Skeletal muscle tissue (tissue), 4 donors: ENCODE measurements around the gene RXRA. TPM values are rescaled to one million over a fixed set of nuclear protein-coding genes. Genes with fewer than 3 reads are reported as not detected.

ENCODE experiments used
- H3K27ac ChIP-seq: one replicate; pipeline ENCODE4 v1.7.0; 2013; ENCODE audit warnings: mild to moderate bottlenecking, low read depth, low read length, inconsistent platforms
- H3K27me3 ChIP-seq, 3 donors: one replicate each; pipeline ENCODE4 v1.7.0; 2013; ENCODE audit warnings: low read length in 3 of 3; ENCODE audit not compliant: control insufficient read depth in 3 of 3, insufficient read depth in 3 of 3
- H3K36me3 ChIP-seq, 3 donors: one replicate each; pipeline ENCODE4 v1.7.0; 2013; ENCODE audit warnings: low read length in 3 of 3; ENCODE audit not compliant: control insufficient read depth in 3 of 3, insufficient read depth in 3 of 3
- H3K4me1 ChIP-seq, 3 donors: one replicate each; pipeline ENCODE4 v1.7.0; 2013; ENCODE audit warnings: low read length in 3 of 3, mild to moderate bottlenecking in 3 of 3; ENCODE audit not compliant: control insufficient read depth in 3 of 3, insufficient read depth in 3 of 3
- H3K4me3 ChIP-seq, 3 donors: one replicate each; pipeline ENCODE4 v1.7.0; 2013; ENCODE audit warnings: low read length in 3 of 3
- H3K9ac ChIP-seq, 3 donors: one replicate each; pipeline ENCODE4 v1.7.0; 2013; ENCODE audit warnings: low read length in 3 of 3, mild to moderate bottlenecking in 3 of 3, moderate library complexity in 2 of 3, low read depth in 1 of 3
- H3K9me3 ChIP-seq, 3 donors: one replicate each; pipeline ENCODE4 v1.7.0; 2013; ENCODE audit warnings: low read length in 3 of 3; ENCODE audit not compliant: control insufficient read depth in 3 of 3
- total RNA-seq: library from RNA; depleted of rRNA; stranded (reverse); fragments of >200 nt; gene quantifications from one replicate; pipeline ENCODE4 v1.2.3, GENCODE V29; 2014
- donor health status: Osteomylitis.

The RXRA gene
- total RNA-seq, 1 donor from 2014 or later, result 11.5 TPM

- H3K4me1 ChIP-seq, result peaks cover 57 to 63% (median 62%) of the 10 kb centered on the region in 3 donors
- no peaks in the 10 kb centered on the region for H3K9me3 ChIP-seq
- H3K27me3 ChIP-seq, result no peaks in the 10 kb centered on the region
- peaks cover 16 to 34% (median 31%) of the 10 kb centered on the region in 3 donors for H3K36me3 ChIP-seq
- no peak overlapping the region for H3K9ac ChIP-seq
- no peak overlapping the region for H3K27ac ChIP-seq
- H3K4me3 ChIP-seq, result no peak overlapping the region
Measured at GRCh38 chr9:134423749-134424148, 97.5 kb downstream of the RXRA start.

GRCh38 chr9:134424818-134425217 is 98.6 kb downstream of the RXRA start:
- H3K9ac ChIP-seq, result peak overlapping the region in 2 of 3 donors; percentile 40
- peaks cover 47 to 52% (median 52%) of the 10 kb centered on the region in 3 donors for H3K4me1 ChIP-seq
- H3K27ac ChIP-seq, result no peak overlapping the region

GRCh38 chr9:134425401-134425800 is 99.1 kb downstream of the RXRA start:
- H3K9ac ChIP-seq, result no peak overlapping the region
- no peak overlapping the region for H3K4me3 ChIP-seq
- no peaks in the 10 kb centered on the region for H3K27me3 ChIP-seq
- peaks cover 27 to 38% (median 37%) of the 10 kb centered on the region in 3 donors for H3K36me3 ChIP-seq
- H3K9me3 ChIP-seq, result no peaks in the 10 kb centered on the region
- no peak overlapping the region for H3K27ac ChIP-seq
- peaks cover 41 to 50% (median 50%) of the 10 kb centered on the region in 3 donors for H3K4me1 ChIP-seq

More at GRCh38 chr9:134424818-134425217, 98.6 kb downstream of the RXRA start:
- Histone ChIP-seq H3K9me3 (no peaks in the 10 kb centered on the region), H3K4me3 (no peak overlapping the region), H3K27me3 (no peaks in the 10 kb centered on the region), H3K36me3 (peaks cover 24 to 34% (median 33%) of the 10 kb centered on the region in 3 donors)

DNA sequence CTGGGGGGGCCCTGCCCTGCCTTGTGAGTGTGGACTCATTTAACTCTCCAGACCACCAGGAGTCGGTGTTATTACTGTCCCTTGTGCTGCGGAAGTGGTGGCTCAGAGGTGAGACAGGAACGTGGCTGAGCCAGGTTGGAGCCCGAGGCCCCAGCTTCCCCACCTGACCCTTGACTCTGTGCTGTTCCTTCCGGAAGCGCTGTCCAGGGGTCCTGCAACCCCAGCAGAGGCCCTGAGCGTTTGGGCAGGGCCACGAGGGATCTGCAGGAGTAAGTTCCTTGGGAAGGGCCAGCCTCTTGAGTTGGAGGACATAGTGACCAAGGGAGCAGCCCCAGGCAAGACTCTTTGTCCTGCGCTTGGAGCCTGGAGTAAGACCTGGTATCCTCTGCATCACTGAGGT is 99.6 kb downstream of the RXRA start:
- Histone ChIP-seq H3K36me3 (peaks cover 28 to 40% (median 40%) of the 10 kb centered on the region in 3 donors), H3K9ac (no peak overlapping the region), H3K27ac (no peak overlapping the region), H3K27me3 (no peaks in the 10 kb centered on the region), H3K9me3 (no peaks in the 10 kb centered on the region), H3K4me3 (no peak overlapping the region), H3K4me1 (peaks cover 39 to 50% (median 49%) of the 10 kb centered on the region in 3 donors)

- Histone ChIP-seq H3K9ac (no peak overlapping the region), H3K36me3 (peaks cover 27 to 38% (median 37%) of the 10 kb centered on the region in 3 donors), H3K4me1 (peaks cover 38 to 50% (median 49%) of the 10 kb centered on the region in 3 donors), H3K27ac (no peak overlapping the region), H3K4me3 (no peak overlapping the region), H3K27me3 (no peaks in the 10 kb centered on the region), H3K9me3 (no peaks in the 10 kb centered on the region)
Measured at GRCh38 chr9:134426436-134426835, 100.2 kb downstream of the RXRA start.

DNA sequence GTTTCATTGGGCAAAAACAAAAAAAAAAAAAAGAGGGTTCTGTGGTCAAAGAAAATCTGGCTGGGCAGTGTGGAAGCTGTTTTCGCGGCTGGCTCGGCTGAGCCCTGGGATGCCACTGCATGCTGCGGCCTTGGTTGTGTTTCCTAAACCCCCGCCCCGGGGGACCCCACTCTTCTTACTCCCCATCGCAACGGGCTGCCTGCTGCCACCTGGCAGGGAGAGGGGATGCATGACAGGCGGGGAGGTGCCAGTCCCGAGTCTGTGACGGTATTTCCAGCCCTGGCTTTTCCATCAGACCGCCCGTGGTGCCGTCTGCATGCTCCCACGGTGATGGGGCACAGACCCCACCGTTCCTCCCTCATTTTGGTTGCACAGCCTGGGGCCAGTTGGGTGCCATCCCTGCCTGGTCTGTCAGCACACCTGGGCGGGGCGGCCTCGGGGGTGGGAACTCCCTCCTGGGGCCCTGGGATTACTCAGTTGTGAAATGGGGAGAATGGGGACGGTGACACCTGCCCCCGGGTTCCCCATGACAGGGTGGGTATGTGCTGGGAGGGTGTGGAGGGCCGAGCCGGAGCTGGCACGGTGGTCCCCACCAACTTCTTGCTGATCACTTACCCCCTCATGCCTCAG is 101.0 kb downstream of the RXRA start:
- peaks cover 27 to 34% (median 34%) of the 10 kb centered on the region in 3 donors for H3K36me3 ChIP-seq
- H3K9ac ChIP-seq, result no peak overlapping the region
- H3K4me3 ChIP-seq, result no peak overlapping the region
- no peaks in the 10 kb centered on the region for H3K9me3 ChIP-seq
- no peaks in the 10 kb centered on the region for H3K27me3 ChIP-seq
- H3K27ac ChIP-seq, result no peak overlapping the region
- peaks cover 38 to 50% (median 49%) of the 10 kb centered on the region in 3 donors for H3K4me1 ChIP-seq

GRCh38 chr9:134428559-134428958 is 102.3 kb downstream of the RXRA start:
- Histone ChIP-seq H3K27ac (no peak overlapping the region), H3K9ac (no peak overlapping the region), H3K36me3 (peaks cover 27 to 32% (median 31%) of the 10 kb centered on the region in 3 donors), H3K27me3 (no peaks in the 10 kb centered on the region), H3K4me3 (no peak overlapping the region), H3K4me1 (peaks cover 44 to 51% (median 50%) of the 10 kb centered on the region in 3 donors), H3K9me3 (no peaks in the 10 kb centered on the region)

- Histone ChIP-seq H3K9me3 (no peaks in the 10 kb centered on the region), H3K27ac (no peak overlapping the region), H3K36me3 (peaks cover 27 to 31% (median 28%) of the 10 kb centered on the region in 3 donors), H3K27me3 (no peaks in the 10 kb centered on the region), H3K4me1 (peaks cover 44 to 52% (median 50%) of the 10 kb centered on the region in 3 donors), H3K9ac (no peak overlapping the region), H3K4me3 (no peak overlapping the region)
Measured at GRCh38 chr9:134429007-134429406, 102.8 kb downstream of the RXRA start.

DNA sequence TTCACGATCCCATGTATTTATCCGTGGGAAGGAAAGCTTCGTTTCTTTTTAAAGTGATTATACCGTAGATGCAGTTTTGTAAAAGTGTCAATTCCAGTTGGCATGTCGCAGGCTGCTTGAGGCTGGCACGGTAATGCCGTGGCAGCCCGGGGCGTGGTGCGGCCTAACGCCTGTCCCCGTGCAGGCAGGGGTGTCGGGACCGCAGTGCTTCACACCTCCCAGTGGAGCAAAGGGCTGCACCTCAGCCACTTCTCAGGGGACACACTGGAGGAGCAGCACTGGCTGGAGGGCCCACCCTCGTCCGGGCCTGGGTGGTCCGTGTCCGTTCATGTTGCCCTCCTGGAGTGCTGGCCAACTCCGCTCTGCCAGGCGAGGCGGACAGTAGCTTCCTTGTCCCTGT is 103.2 kb downstream of the RXRA start:
- H3K9me3 ChIP-seq, result no peaks in the 10 kb centered on the region
- H3K36me3 ChIP-seq, result peaks cover 24 to 32% (median 28%) of the 10 kb centered on the region in 3 donors
- H3K4me1 ChIP-seq, result peaks cover 44 to 52% (median 50%) of the 10 kb centered on the region in 3 donors
- no peak overlapping the region for H3K27ac ChIP-seq
- no peaks in the 10 kb centered on the region for H3K27me3 ChIP-seq
- H3K9ac ChIP-seq, result no peak overlapping the region
- H3K4me3 ChIP-seq, result no peak overlapping the region

DNA sequence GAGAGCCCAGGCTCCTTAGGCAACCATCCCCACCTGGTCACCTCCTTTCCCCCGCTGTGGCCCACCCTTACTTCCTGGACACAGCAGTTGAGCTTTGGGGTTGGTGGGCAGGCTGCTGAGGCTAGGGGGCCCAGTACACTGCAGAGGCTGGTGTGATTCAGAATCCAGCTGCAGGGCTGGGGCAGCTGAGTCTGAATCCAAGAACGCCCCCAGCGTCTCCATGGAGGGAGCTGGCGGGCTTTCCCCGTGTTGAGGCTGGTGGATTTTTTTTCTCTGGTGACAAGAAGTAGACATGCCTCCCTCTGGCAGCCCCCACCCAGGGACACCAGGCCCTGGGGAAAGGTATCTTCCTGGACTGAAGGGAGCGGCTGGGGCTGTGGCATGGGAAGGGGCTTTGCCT is 104.8 kb downstream of the RXRA start:
- Histone ChIP-seq H3K4me3 (no peak overlapping the region), H3K27me3 (no peaks in the 10 kb centered on the region), H3K9ac (peak overlapping the region in 2 of 3 donors; percentile 50 to 51), H3K36me3 (peaks cover 14 to 32% (median 19%) of the 10 kb centered on the region in 3 donors), H3K4me1 (peaks cover 50 to 59% (median 55%) of the 10 kb centered on the region in 3 donors), H3K27ac (peak overlapping the region; percentile 82), H3K9me3 (no peaks in the 10 kb centered on the region)
